Measurements from ENCODE around the gene GOLGA8J. TPM values are rescaled to one million over a fixed set of nuclear protein-coding genes. Genes with fewer than 3 reads are reported as not detected.

The GOLGA8J gene
- total and polyA plus RNA-seq, 2 of the 4 experiments (the other 2 are of a cell fraction) = not detected

GRCh38 chr15:30033211-30033610 lies 49.5 kb upstream of the GOLGA8J start:
- Histone ChIP-seq H3K79me1 (ENCODE audit: low read depth in 1 of 2, low read length in 2 of 2) (no peaks in the 10 kb centered on the region), H3K14ac (replicated peaks; ENCODE audit: low read depth, low read length) (no peak overlapping the region), H3K4me2 (ENCODE audit: low read depth, low read length) (no peak overlapping the region), H2BK15ac (ENCODE audit: low read depth, low read length) (no peak overlapping the region), H3K36me3 (ENCODE audit: control insufficient read depth, insufficient read depth, low read length) (no peaks in the 10 kb centered on the region), H2BK120ac (ENCODE audit: low read depth, low read length) (no peak overlapping the region), H3K27ac (ENCODE audit: insufficient read depth, low read length) (no peak overlapping the region), H3K27me3 (ENCODE audit: control insufficient read depth, insufficient read depth, low read length) (peaks cover 12% of the 10 kb centered on the region), H2AK9ac (replicated peaks; ENCODE audit: low read depth, low read length, poor library complexity) (no peak overlapping the region), H3K9me1 (ENCODE audit: insufficient read depth, low read length) (no peaks in the 10 kb centered on the region), H4K20me1 (ENCODE audit: insufficient read depth, low read length) (no peaks in the 10 kb centered on the region), H4K5ac (ENCODE audit: low read depth, low read length) (no peak overlapping the region), H3K23ac (ENCODE audit: low read depth, low read length) (no peak overlapping the region), H3K18ac (ENCODE audit: low read depth, low read length) (no peak overlapping the region), H4K8ac (ENCODE audit: low read depth in 2 of 2, low read length in 2 of 2) (no peak overlapping the region), H2AK5ac (ENCODE audit: low read depth, low read length) (no peak overlapping the region), H2AFZ (replicated peaks; ENCODE audit: low read length, poor library complexity) (no peak overlapping the region), H3K9ac (ENCODE audit: low read depth, low read length) (no peak overlapping the region), H2BK20ac (ENCODE audit: low read depth, low read length) (no peak overlapping the region), H3K56ac (ENCODE audit: extremely low read depth, insufficient read depth, low read length) (no peak overlapping the region), H3K4me1 (ENCODE audit: control insufficient read depth, insufficient read depth, low read length) (no peaks in the 10 kb centered on the region), H4K91ac (ENCODE audit: insufficient read depth, low read depth, low read length) (no peak overlapping the region), H3K4ac (ENCODE audit: low read depth, low read length) (no peak overlapping the region), H3K9me3 (ENCODE audit: control insufficient read depth, insufficient read depth, low read length) (0 out of 2 replicates have a peak, but pooled peaks cover 2% of the 10 kb centered on the region), H2BK5ac (ENCODE audit: low read depth, low read length, poor library complexity, severe bottlenecking) (no peak overlapping the region), H3K4me3 (ENCODE audit: insufficient read depth, low read depth, low read length) (no peak overlapping the region)
- CTCF ChIA-PET = no interaction called here
- no CpG with 5 or more reads among the region's 3 CpGs for WGBS, 2 experiments (ENCODE audit: extremely low coverage in 2 of 2, insufficient read length in 1 of 2)
- POLR2A ChIA-PET (ENCODE audit: unreplicated experiment) = no interaction called here
- ATAC-seq (ENCODE audit: low read depth) (no peak), DNase-seq (no peak)
- intact Hi-C loops (cut with micrococcal nuclease) = loop anchor here (5.0 kb wide), 1 partner anchor 36 kb away; no protein-coding TSS in a partner anchor
- in situ Hi-C loops (cut with MboI; ENCODE audit: low sequenced_read_pairs) = no loop called here
- dilution Hi-C loops (cut with HindIII; ENCODE audit: low sequenced_read_pairs, unreplicated experiment) = no loop called here
- no peak for TF ChIP-seq RCOR1 (IDR thresholded peaks at IDR 0.05; ENCODE audit: insufficient replicate concordance, low read length)
- TF ChIP-seq MAZ (IDR thresholded peaks at IDR 0.05; ENCODE audit: borderline replicate concordance, low read depth, low read length) = no peak
- no peak for TF ChIP-seq ELK1 (IDR thresholded peaks at IDR 0.05; ENCODE audit: borderline replicate concordance, low read depth, low read length)
- no peak for TF ChIP-seq MXI1 (IDR thresholded peaks at IDR 0.05; ENCODE audit: borderline replicate concordance, low read depth, low read length)
- TF ChIP-seq FOS (IDR thresholded peaks at IDR 0.05; ENCODE audit: low read depth, low read length) = no peak
- TF ChIP-seq CEBPB (IDR thresholded peaks at IDR 0.05; ENCODE audit: low read depth, low read length) = no peak
- no peak for TF ChIP-seq SMC3 (IDR thresholded peaks at IDR 0.05; ENCODE audit: low read depth, low read length)
- TF ChIP-seq NFE2L2 (IDR thresholded peaks at IDR 0.05; ENCODE audit: low read depth, low read length) = no peak
- no peak for TF ChIP-seq RAD21 (IDR thresholded peaks at IDR 0.05; ENCODE audit: low read length)
- no peak for TF ChIP-seq USF2 (IDR thresholded peaks at IDR 0.05; ENCODE audit: low read depth, low read length)
- TF ChIP-seq POLR2A (IDR thresholded peaks at IDR 0.05; ENCODE audit: low read depth, low read length) = no peak
- no peak for TF ChIP-seq CHD1 (IDR thresholded peaks at IDR 0.05; ENCODE audit: low read depth, low read length)
- no peak for TF ChIP-seq RFX5 (IDR thresholded peaks at IDR 0.05; ENCODE audit: low read depth, low read length)
- TF ChIP-seq BHLHE40 (IDR thresholded peaks at IDR 0.05; ENCODE audit: low read depth, low read length) = no peak
- no peak for TF ChIP-seq MAFK (IDR thresholded peaks at IDR 0.05; ENCODE audit: low read depth, low read length)
- TF ChIP-seq CTCF (conservative IDR thresholded peaks at IDR 0.05; ENCODE audit: low read depth, low read length) = no peak
- BruUV-seq (replicated peaks) = no TSS peak

All from IMR-90 (cell line).